OCI-LY1 (cell line): ENCODE measurements around the gene VIL1.

Experiments used
- H2AFZ ChIP-seq: fragments of 200-600 bp; sonication (generic), shearing (Covaris generic); 2 replicates; pipeline ENCODE4 v1.6.0; 2014; ENCODE audit warnings: antibody characterized with exemption, mild to moderate bottlenecking, low read length
- H3F3A ChIP-seq: fragments of 200-600 bp; sonication (generic), shearing (Covaris generic); 2 replicates; pipeline ENCODE4 v1.6.0; 2014; ENCODE audit warnings: mild to moderate bottlenecking, antibody characterized with exemption, low read length, moderate library complexity; ENCODE audit not compliant: insufficient read depth
- H3K27ac ChIP-seq: fragments of 200-600 bp; sonication (generic); 2 replicates; pipeline ENCODE4 v1.5.1; 2014; ENCODE audit warnings: low read length, mixed run types, mild to moderate bottlenecking, low read depth; ENCODE audit not compliant: poor library complexity, severe bottlenecking
- H3K27me3 ChIP-seq: fragments of 200-600 bp; sonication (generic); 2 replicates; pipeline ENCODE4 v1.6.0; 2014; ENCODE audit warnings: antibody characterized with exemption, mild to moderate bottlenecking, low read length, moderate library complexity; ENCODE audit not compliant: insufficient read depth
- H3K36me3 ChIP-seq: fragments of 200-600 bp; sonication (generic); 2 replicates; pipeline ENCODE4 v1.6.1; 2014; ENCODE audit warnings: mild to moderate bottlenecking, antibody characterized with exemption, low read length, moderate library complexity, mixed read lengths; ENCODE audit not compliant: insufficient read depth
- H3K4me1 ChIP-seq: fragments of 200-600 bp; sonication (generic); 2 replicates; pipeline ENCODE4 v1.5.1; 2014; ENCODE audit warnings: mild to moderate bottlenecking, low read length, moderate library complexity; ENCODE audit not compliant: insufficient read depth, severe bottlenecking
- H3K4me2 ChIP-seq: fragments of 200-600 bp; sonication (generic), shearing (Covaris generic); 2 replicates; pipeline ENCODE4 v1.6.1; 2014; ENCODE audit warnings: low read length
- H3K4me3 ChIP-seq: fragments of 200-600 bp; sonication (generic); 2 replicates; pipeline ENCODE4 v1.5.1; 2014; ENCODE audit warnings: low read length, low read depth, mild to moderate bottlenecking, mixed read lengths; ENCODE audit not compliant: poor library complexity, severe bottlenecking
- H3K79me2 ChIP-seq: fragments of 200-600 bp; shearing (Covaris generic); 2 replicates; pipeline ENCODE4 v1.6.1; 2016; ENCODE audit warnings: mixed run types, low read length, mixed read lengths; ENCODE audit not compliant: insufficient read depth
- H3K9ac ChIP-seq: fragments of 200-600 bp; sonication (generic), shearing (Covaris generic); 2 replicates; pipeline ENCODE4 v1.6.1; 2014; ENCODE audit warnings: mild to moderate bottlenecking, low read length, mixed read lengths
- H3K9me2 ChIP-seq: fragments of 200-600 bp; sonication (generic), shearing (Covaris generic); 2 replicates; pipeline ENCODE4 v1.6.1; 2014; ENCODE audit warnings: low read depth, mild to moderate bottlenecking, low read length, mixed read lengths
- H3K9me3 ChIP-seq: fragments of 200-600 bp; shearing (Covaris generic); 2 replicates; pipeline ENCODE4 v1.6.1; 2014; ENCODE audit warnings: low read length, mixed read lengths
- H4K20me1 ChIP-seq: fragments of 200-600 bp; sonication (generic), shearing (Covaris generic); 2 replicates; pipeline ENCODE4 v1.6.0; 2016; ENCODE audit warnings: mild to moderate bottlenecking, low read length; ENCODE audit not compliant: insufficient read depth
- CTCF ChIP-seq: fragments of 200-600 bp; sonication (generic), shearing (Covaris generic); IDR thresholded peaks from 2 replicates; pipeline ENCODE4 v1.5.1; 2017; ENCODE audit warnings: mild to moderate bottlenecking, antibody characterized with exemption, low read length, moderate library complexity, mixed read lengths
- EZH2 ChIP-seq: fragments of 200-600 bp; sonication (generic), shearing (Covaris generic); IDR thresholded peaks from 2 replicates; pipeline ENCODE4 v1.8.0; 2017; ENCODE audit warnings: borderline replicate concordance, mixed run types, mild to moderate bottlenecking, antibody characterized with exemption, low read length, moderate library complexity, mixed read lengths

Gene VIL1

GRCh38 chr2:218387369-218388194, 31.3 kb upstream of the VIL1 start:
- Histone ChIP-seq H3K9me2 (no peaks in the 10 kb centered on the region), H3K9ac (no peak overlapping the region), H2AFZ (no peak overlapping the region), H3F3A (no peaks in the 10 kb centered on the region), H3K27me3 (peaks cover 5% of the 10 kb centered on the region), H3K79me2 (no peaks in the 10 kb centered on the region), H4K20me1 (no peaks in the 10 kb centered on the region), H3K27ac (no peak overlapping the region), H3K4me1 (no peaks in the 10 kb centered on the region), H3K9me3 (no peaks in the 10 kb centered on the region), H3K36me3 (no peaks in the 10 kb centered on the region), H3K4me2 (no peak overlapping the region), H3K4me3 (no peak overlapping the region)
- TF ChIP-seq CTCF = no peak
- TF ChIP-seq EZH2 = no peak

GRCh38 chr2:218389333-218390150, 29.4 kb upstream of the VIL1 start:
- Histone ChIP-seq H2AFZ (no peak overlapping the region), H3K9ac (no peak overlapping the region), H3K4me3 (no peak overlapping the region), H3K27me3 (no peaks in the 10 kb centered on the region; the same call in 1 of the 2 replicates), H3F3A (no peaks in the 10 kb centered on the region), H3K4me1 (no peaks in the 10 kb centered on the region), H4K20me1 (no peaks in the 10 kb centered on the region), H3K36me3 (no peaks in the 10 kb centered on the region), H3K79me2 (no peaks in the 10 kb centered on the region), H3K9me2 (no peaks in the 10 kb centered on the region), H3K27ac (no peak overlapping the region), H3K9me3 (no peaks in the 10 kb centered on the region), H3K4me2 (no peak overlapping the region)
- TF ChIP-seq EZH2 (no peak), CTCF (no peak)

GRCh38 chr2:218391202-218391601, 27.7 kb upstream of the VIL1 start:
- TF ChIP-seq CTCF = no peak
- no peak for TF ChIP-seq EZH2
- no peak overlapping the region for H3K4me2 ChIP-seq
- H3K4me1 ChIP-seq = peaks cover 5% of the 10 kb centered on the region
- no peaks in the 10 kb centered on the region for H3K9me3 ChIP-seq
- H3K9me2 ChIP-seq = no peaks in the 10 kb centered on the region
- H3K4me3 ChIP-seq = no peak overlapping the region
- H3F3A ChIP-seq = no peaks in the 10 kb centered on the region
- no peaks in the 10 kb centered on the region; the same call in 1 of the 2 replicates for H3K27me3 ChIP-seq
- no peaks in the 10 kb centered on the region for H3K36me3 ChIP-seq
- no peak overlapping the region for H3K27ac ChIP-seq
- H3K79me2 ChIP-seq = no peaks in the 10 kb centered on the region
- no peak overlapping the region for H3K9ac ChIP-seq
- no peak overlapping the region for H2AFZ ChIP-seq
- no peaks in the 10 kb centered on the region for H4K20me1 ChIP-seq
